Uterus (tissue), 4 donors: ENCODE measurements around the gene THEMIS. TPM values are rescaled to one million over a fixed set of nuclear protein-coding genes. Genes with fewer than 3 reads are reported as not detected.
"Not testable (repeated sequence)": the region's sequence is repeated elsewhere in the genome, so short reads cannot be mapped to it uniquely, and the experiment has no call there.

Experiments used
- DNase-seq, 2 donors: peaks; one replicate each; pipeline ENCODE4 v3.0.0-alpha.2; 2019 to 2020
- H3K27ac ChIP-seq, 2 donors: fragments of 200-600 bp; sonication (generic); 1 replicate in 1 of 2; 2 replicates in 1 of 2; pipeline ENCODE4 v1.5.1; 2016 to 2018
- H3K27me3 ChIP-seq, 2 donors: fragments of 200-600 bp; sonication (generic); one replicate each; pipeline ENCODE4 v1.5.1; 2018 to 2019; ENCODE audit warnings: control low read depth in 1 of 2
- H3K36me3 ChIP-seq, 2 donors: fragments of 200-600 bp; sonication (generic); one replicate each; pipeline ENCODE4 v1.5.1; 2019; ENCODE audit warnings: control low read depth in 1 of 2
- H3K4me1 ChIP-seq, 2 donors: fragments of 200-600 bp; sonication (generic); one replicate each; pipeline ENCODE4 v1.5.1; 2018 to 2019; ENCODE audit warnings: control low read depth in 1 of 2
- H3K4me3 ChIP-seq, 2 donors: fragments of 200-600 bp; sonication (generic); 1 replicate in 1 of 2; 2 replicates in 1 of 2; pipeline ENCODE4 v1.5.1; 2018 to 2019; ENCODE audit warnings: mild to moderate bottlenecking in 1 of 2
- H3K9me3 ChIP-seq, 2 donors: fragments of 200-600 bp; sonication (generic); one replicate each; pipeline ENCODE4 v1.5.1; 2019; ENCODE audit warnings: control low read depth in 1 of 2
- POLR2A ChIP-seq, 2 donors: fragments of 450-650 bp; IDR thresholded peaks; one replicate each; pipeline ENCODE4 v1.6.1; 2016; ENCODE audit warnings: antibody characterized with exemption in 2 of 2, mild to moderate bottlenecking in 1 of 2, moderate library complexity in 1 of 2
- intact Hi-C: fragments of 100-400 bp; cut with DNase I; formaldehyde crosslinking; loops from one replicate; pipeline ENCODE4 v1.15.1; 2023; ENCODE audit warnings: low total_unique reads
- total RNA-seq, 4 donors: library from RNA; depleted of rRNA in 3 of 4; stranded (reverse); fragments of >200 nt in 3 of 4; gene quantifications; one replicate each; pipeline versions ENCODE4 v1.1.0 to v1.2.4, GENCODE V29; 2014 to 2023
- TF ChIP-seq, protein P1 (sequence below), 4 experiments: fragments of 200-600 bp in 2 of 4; fragments of 450-650 bp in 2 of 4; sonication (generic) in 2 of 4; IDR thresholded peaks; one replicate each; pipeline ENCODE4 v1.5.1; 2016 to 2019; ENCODE audit warnings: antibody characterized with exemption in 4 of 4, mild to moderate bottlenecking in 2 of 4, moderate library complexity in 1 of 4
- donor health status: DM: yes; HTN: yes; CAD: no.

Gene THEMIS
- total RNA-seq, 4 donors from 2014 or later, result 0.21 to 1.6 (median 0.59) TPM; not detected in 1

DNA sequence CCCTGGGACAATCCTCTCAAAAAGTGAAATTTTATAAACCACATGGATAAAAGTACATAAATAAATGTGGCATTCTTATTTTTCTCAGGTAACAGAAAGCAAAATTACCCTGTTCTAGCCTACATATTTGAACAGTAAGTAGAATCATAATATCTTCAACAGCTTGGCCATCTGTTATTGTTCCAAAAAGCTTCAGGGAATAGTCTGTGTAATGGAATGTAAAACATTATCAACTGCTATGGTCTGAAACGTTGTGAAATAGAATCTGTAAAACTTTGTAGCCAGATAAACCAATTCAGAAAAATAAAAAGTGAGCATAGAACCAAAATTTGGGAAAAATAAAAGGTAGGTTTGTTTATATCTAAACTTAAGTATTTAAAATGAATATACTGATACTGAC is 114.7 kb downstream of the THEMIS start:
- TF ChIP-seq, protein P1, sequence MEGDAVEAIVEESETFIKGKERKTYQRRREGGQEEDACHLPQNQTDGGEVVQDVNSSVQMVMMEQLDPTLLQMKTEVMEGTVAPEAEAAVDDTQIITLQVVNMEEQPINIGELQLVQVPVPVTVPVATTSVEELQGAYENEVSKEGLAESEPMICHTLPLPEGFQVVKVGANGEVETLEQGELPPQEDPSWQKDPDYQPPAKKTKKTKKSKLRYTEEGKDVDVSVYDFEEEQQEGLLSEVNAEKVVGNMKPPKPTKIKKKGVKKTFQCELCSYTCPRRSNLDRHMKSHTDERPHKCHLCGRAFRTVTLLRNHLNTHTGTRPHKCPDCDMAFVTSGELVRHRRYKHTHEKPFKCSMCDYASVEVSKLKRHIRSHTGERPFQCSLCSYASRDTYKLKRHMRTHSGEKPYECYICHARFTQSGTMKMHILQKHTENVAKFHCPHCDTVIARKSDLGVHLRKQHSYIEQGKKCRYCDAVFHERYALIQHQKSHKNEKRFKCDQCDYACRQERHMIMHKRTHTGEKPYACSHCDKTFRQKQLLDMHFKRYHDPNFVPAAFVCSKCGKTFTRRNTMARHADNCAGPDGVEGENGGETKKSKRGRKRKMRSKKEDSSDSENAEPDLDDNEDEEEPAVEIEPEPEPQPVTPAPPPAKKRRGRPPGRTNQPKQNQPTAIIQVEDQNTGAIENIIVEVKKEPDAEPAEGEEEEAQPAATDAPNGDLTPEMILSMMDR (IDR thresholded peaks at IDR 0.05), result no peak
- no peak for TF ChIP-seq POLR2A (IDR thresholded peaks at IDR 0.05)
- Histone ChIP-seq H3K27me3 (no peaks in the 10 kb centered on the region), H3K4me1 (no peaks in the 10 kb centered on the region), H3K36me3 (no peaks in the 10 kb centered on the region), H3K27ac (no peak overlapping the region), H3K9me3 (no peaks in the 10 kb centered on the region), H3K4me3 (no peak overlapping the region)
- no peak for DNase-seq
- intact Hi-C loops, result no loop called here

DNA sequence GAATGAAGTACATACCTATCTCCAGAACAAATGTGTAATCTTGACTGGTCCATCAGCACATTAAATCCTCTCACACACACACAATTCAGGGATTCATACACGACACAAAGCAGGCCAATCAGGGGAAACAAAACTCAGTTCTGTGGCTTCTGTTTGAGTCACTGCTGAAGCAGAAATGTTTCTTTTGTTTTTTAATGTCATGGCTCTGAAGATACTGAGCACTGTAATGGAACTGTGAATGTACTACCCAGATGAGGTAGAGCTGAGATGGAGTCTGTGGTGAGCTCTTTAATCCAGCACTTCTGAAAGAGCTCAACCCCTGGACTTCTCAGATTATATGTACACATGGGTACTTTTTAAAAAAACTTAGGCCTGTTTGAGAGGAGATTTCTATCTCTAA is 116.4 kb downstream of the THEMIS start:
- no peak for TF ChIP-seq POLR2A (IDR thresholded peaks at IDR 0.05)
- TF ChIP-seq, protein P1 (IDR thresholded peaks at IDR 0.05), result no peak
- no peaks in the 10 kb centered on the region for H3K9me3 ChIP-seq
- intact Hi-C loops, result no loop called here
- no peak for DNase-seq
- no peaks in the 10 kb centered on the region for H3K36me3 ChIP-seq
- H3K27me3 ChIP-seq, result no peaks in the 10 kb centered on the region
- no peak overlapping the region for H3K4me3 ChIP-seq
- no peak overlapping the region for H3K27ac ChIP-seq
- no peaks in the 10 kb centered on the region for H3K4me1 ChIP-seq

DNA sequence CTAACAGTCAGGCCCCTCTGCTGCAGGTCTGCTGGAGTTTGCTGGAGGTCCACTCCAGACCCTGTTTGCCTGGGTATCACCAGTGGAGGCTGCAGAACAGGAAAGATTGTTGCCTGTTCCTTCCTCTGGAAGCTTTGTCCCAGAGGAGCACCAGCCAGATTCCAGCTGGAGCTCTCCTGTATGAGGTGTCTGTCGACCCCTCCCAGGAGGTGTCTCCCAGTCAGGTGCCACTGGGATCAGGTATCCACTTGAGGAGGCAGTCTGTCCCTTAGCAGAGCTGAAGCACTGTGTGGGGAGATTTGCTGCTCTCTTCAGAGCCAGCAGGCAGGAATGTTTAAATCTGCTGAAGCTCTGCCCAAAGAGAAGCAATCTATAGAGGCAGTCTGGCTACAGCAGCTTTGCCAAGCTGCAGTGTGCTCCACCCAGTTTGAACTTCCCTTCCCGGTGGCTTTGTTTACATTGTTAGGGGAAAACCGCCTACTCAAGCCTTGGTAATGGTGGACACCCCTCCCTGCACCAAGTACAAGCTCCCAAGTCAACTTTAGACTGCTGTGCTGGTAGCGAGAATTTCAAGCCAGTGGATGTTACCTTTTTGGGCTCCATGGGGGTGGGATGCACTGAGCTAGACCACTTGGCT is 119.1 kb downstream of the THEMIS start:
- DNase-seq, H3K36me3 ChIP-seq, H3K4me3 ChIP-seq, H3K9me3 ChIP-seq, H3K4me1 ChIP-seq, intact Hi-C loops, H3K27me3 ChIP-seq, H3K27ac ChIP-seq: not testable (repeated sequence)

DNA sequence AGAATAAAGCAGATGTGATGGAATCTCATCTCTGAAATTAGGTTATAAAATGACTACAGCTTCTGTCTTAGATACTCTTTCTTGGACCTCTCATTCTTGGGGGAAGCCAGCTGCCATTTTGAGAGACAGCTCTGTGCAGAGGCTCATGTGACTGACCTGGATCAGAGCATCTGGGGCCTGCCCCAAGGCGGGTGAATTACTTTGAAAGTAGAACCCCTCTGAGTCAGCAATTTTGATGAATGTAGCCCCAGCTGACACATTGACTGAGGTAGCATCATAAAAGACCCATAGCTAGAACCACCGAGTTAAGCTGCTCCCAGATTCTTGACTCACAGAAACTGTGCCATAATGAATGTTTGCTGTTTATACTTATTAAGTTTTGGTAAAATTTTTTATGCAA is 124.5 kb downstream of the THEMIS start:
- intact Hi-C loops, result no loop called here
- no peaks in the 10 kb centered on the region for H3K27me3 ChIP-seq
- DNase-seq, result no peak
- H3K36me3 ChIP-seq, result no peaks in the 10 kb centered on the region
- no peak overlapping the region for H3K4me3 ChIP-seq
- H3K9me3 ChIP-seq, result no peaks in the 10 kb centered on the region
- H3K27ac ChIP-seq, result no peak overlapping the region
- no peaks in the 10 kb centered on the region for H3K4me1 ChIP-seq
- TF ChIP-seq POLR2A (IDR thresholded peaks at IDR 0.05), result no peak
- TF ChIP-seq, protein P1 (IDR thresholded peaks at IDR 0.05), result no peak

DNA sequence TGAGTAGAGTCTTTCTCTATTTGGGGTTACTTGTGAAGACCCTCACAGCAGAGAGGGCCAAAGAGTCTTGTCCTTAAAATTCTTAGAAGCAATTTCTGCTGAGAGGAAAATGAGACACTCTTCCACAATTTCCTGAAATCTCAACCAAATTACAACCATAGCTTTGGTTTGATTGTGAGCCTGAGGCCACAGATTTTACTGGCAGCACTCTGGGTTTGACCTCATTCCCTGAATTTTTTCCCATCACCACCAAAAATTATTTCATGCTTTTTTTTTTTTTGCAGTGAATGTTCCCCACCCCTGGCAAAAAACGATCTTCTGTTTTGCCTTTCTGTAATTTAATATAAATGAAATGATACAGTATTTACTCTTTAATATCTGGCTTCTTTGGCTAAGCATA is 125.5 kb downstream of the THEMIS start:
- Histone ChIP-seq H3K27ac (no peak overlapping the region), H3K4me1 (no peaks in the 10 kb centered on the region), H3K27me3 (no peaks in the 10 kb centered on the region), H3K4me3 (no peak overlapping the region), H3K9me3 (no peaks in the 10 kb centered on the region), H3K36me3 (no peaks in the 10 kb centered on the region)
- TF ChIP-seq, protein P1 (IDR thresholded peaks at IDR 0.05), result no peak
- TF ChIP-seq POLR2A (IDR thresholded peaks at IDR 0.05), result no peak
- DNase-seq, result no peak
- intact Hi-C loops, result no loop called here

DNA sequence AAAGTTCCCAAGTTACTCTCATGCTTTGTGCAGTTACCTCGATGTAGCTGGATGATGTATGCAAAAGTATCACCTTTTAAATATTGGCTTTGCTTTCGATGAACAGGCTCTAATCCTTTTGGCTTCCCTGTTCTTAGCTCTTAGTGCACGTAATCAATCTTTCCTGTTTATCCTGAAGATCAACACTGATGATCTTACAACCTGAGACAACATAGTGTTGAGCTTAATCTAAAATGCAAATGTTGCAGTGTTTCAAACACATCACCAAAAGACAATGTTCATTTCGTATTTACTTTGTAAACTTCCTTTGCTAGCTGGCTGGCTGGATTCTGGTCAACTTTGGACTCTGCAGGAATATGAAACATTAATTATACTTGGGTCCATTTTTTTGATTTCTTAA is 132.1 kb downstream of the THEMIS start:
- Histone ChIP-seq H3K27me3 (no peaks in the 10 kb centered on the region), H3K9me3 (no peaks in the 10 kb centered on the region), H3K4me1 (no peaks in the 10 kb centered on the region), H3K4me3 (no peak overlapping the region), H3K36me3 (no peaks in the 10 kb centered on the region), H3K27ac (no peak overlapping the region)
- no peak for TF ChIP-seq POLR2A (IDR thresholded peaks at IDR 0.05)
- TF ChIP-seq, protein P1 (IDR thresholded peaks at IDR 0.05), result no peak
- DNase-seq, result no peak
- intact Hi-C loops, result no loop called here
